Measurements from ENCODE around the gene DHCR7.

The DHCR7 gene

GRCh38 chr11:71459076-71459766 is 11.0 kb upstream of the DHCR7 start:
- TF ChIP-seq CTCF (IDR thresholded peaks at IDR 0.05; ENCODE audit: low read depth, low read length, poor library complexity, severe bottlenecking) = no peak
- TF ChIP-seq EZH2phosphoT487 (IDR thresholded peaks at IDR 0.05; ENCODE audit: borderline replicate concordance, low read length) = no peak
- Histone ChIP-seq H3K27ac (ENCODE audit: low read depth, low read length) (no peak overlapping the region), H3F3A (ENCODE audit: control insufficient read depth, insufficient read depth) (no peaks in the 10 kb centered on the region), H3K4me1 (ENCODE audit: control insufficient read depth, low read length) (peaks cover 6% of the 10 kb centered on the region), H3K4me3 (ENCODE audit: low read length) (no peak overlapping the region), H4K20me1 (ENCODE audit: control insufficient read depth, insufficient read depth, low read depth, low read length) (peaks cover 11% of the 10 kb centered on the region; the same call in 1 of the 2 replicates), H3K79me2 (ENCODE audit: control insufficient read depth, low read length) (peaks cover 14% of the 10 kb centered on the region), H3K4me2 (ENCODE audit: low read length) (no peak overlapping the region), H3K9me3 (ENCODE audit: control insufficient read depth, insufficient read depth, low read length) (no peaks in the 10 kb centered on the region), H3K27me3 (ENCODE audit: control insufficient read depth, low read length) (no peaks in the 10 kb centered on the region), H3K36me3 (ENCODE audit: control insufficient read depth, low read length) (peaks cover 82% of the 10 kb centered on the region), H3K9me2 (replicated peaks; ENCODE audit: control insufficient read depth, low read length) (no peaks in the 10 kb centered on the region)

- no peaks in the 10 kb centered on the region for H3F3A ChIP-seq (ENCODE audit: control insufficient read depth, insufficient read depth)
- H3K79me2 ChIP-seq (ENCODE audit: control insufficient read depth, low read length) = peaks cover 22% of the 10 kb centered on the region
- H4K20me1 ChIP-seq (ENCODE audit: control insufficient read depth, insufficient read depth, low read depth, low read length) = peaks cover 11% of the 10 kb centered on the region; the same call in 1 of the 2 replicates
- H3K27me3 ChIP-seq (ENCODE audit: control insufficient read depth, low read length) = no peaks in the 10 kb centered on the region
- H3K36me3 ChIP-seq (ENCODE audit: control insufficient read depth, low read length) = peaks cover 75% of the 10 kb centered on the region
- no peaks in the 10 kb centered on the region for H3K9me2 ChIP-seq (replicated peaks; ENCODE audit: control insufficient read depth, low read length)
- H3K4me1 ChIP-seq (ENCODE audit: control insufficient read depth, low read length) = peaks cover 11% of the 10 kb centered on the region
- no peaks in the 10 kb centered on the region for H3K9me3 ChIP-seq (ENCODE audit: control insufficient read depth, insufficient read depth, low read length)
- no peak overlapping the region for H3K4me3 ChIP-seq (ENCODE audit: low read length)
- no peak overlapping the region for H3K4me2 ChIP-seq (ENCODE audit: low read length)
- no peak overlapping the region for H3K27ac ChIP-seq (ENCODE audit: low read depth, low read length)
- TF ChIP-seq CTCF (IDR thresholded peaks at IDR 0.05; ENCODE audit: low read depth, low read length, poor library complexity, severe bottlenecking) (no peak), EZH2phosphoT487 (IDR thresholded peaks at IDR 0.05; ENCODE audit: borderline replicate concordance, low read length) (no peak)
Measured at GRCh38 chr11:71458146-71459070, 10.2 kb upstream of the DHCR7 start.

DNA sequence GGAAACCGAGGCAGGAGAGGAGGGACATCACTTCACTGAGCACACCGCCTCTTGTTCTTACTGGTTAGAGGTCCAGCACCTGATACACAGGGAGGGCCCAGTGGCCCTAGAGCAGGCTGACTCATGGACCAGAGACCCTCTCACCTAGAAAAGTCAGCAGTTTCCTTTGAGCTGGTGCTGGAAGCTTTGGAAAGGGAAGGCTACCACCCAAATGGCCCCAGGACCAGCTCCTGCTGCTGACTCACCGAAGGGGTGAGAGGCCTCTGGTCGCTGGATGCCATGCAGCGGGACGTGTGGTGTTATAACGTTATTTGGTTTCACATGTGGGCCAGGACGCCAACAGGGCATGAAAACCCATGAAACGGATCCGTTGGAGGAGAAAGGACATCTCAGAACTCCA is 8.6 kb upstream of the DHCR7 start:
- peaks cover 26% of the 10 kb centered on the region for H3K79me2 ChIP-seq (ENCODE audit: control insufficient read depth, low read length)
- H3F3A ChIP-seq (ENCODE audit: control insufficient read depth, insufficient read depth) = 0 out of 2 replicates have a peak, but pooled peaks cover 4% of the 10 kb centered on the region
- TF ChIP-seq EZH2phosphoT487 (IDR thresholded peaks at IDR 0.05; ENCODE audit: borderline replicate concordance, low read length) (no peak), CTCF (IDR thresholded peaks at IDR 0.05; ENCODE audit: low read depth, low read length, poor library complexity, severe bottlenecking) (no peak)
- H3K4me2 ChIP-seq (ENCODE audit: low read length) = no peak overlapping the region
- H3K9me3 ChIP-seq (ENCODE audit: control insufficient read depth, insufficient read depth, low read length) = no peaks in the 10 kb centered on the region
- peaks cover 11% of the 10 kb centered on the region; the same call in 1 of the 2 replicates for H4K20me1 ChIP-seq (ENCODE audit: control insufficient read depth, insufficient read depth, low read depth, low read length)
- H3K27ac ChIP-seq (ENCODE audit: low read depth, low read length) = no peak overlapping the region
- H3K4me1 ChIP-seq (ENCODE audit: control insufficient read depth, low read length) = peaks cover 20% of the 10 kb centered on the region
- no peaks in the 10 kb centered on the region for H3K27me3 ChIP-seq (ENCODE audit: control insufficient read depth, low read length)
- H3K36me3 ChIP-seq (ENCODE audit: control insufficient read depth, low read length) = peaks cover 75% of the 10 kb centered on the region
- H3K9me2 ChIP-seq (replicated peaks; ENCODE audit: control insufficient read depth, low read length) = no peaks in the 10 kb centered on the region
- H3K4me3 ChIP-seq (ENCODE audit: low read length) = no peak overlapping the region
